ENCODE data around the gene AK2.
"Not testable (repeated sequence)": the region's sequence is repeated elsewhere in the genome, so short reads cannot be mapped to it uniquely, and the experiment has no call there.

The AK2 gene

GRCh38 chr1:32997381-32997891 is 39.2 kb downstream of the AK2 start:
- DNase-seq: no peak

DNA sequence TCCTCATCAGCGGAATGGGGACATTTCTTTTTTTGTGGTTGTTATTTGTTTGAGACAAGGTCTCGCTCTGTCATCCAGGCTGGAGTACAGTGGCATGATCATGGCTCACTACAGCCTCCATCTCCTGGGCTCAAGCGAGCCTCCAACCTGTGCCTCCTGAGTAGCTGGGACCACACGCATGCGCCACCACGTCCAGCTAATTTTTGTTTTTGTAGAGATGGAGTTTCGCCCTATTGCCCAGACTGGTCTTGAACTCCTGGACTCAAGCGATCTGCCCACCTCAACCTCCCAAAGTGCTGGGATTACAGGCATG is 43.4 kb downstream of the AK2 start:
- not testable (repeated sequence) for DNase-seq

DNA sequence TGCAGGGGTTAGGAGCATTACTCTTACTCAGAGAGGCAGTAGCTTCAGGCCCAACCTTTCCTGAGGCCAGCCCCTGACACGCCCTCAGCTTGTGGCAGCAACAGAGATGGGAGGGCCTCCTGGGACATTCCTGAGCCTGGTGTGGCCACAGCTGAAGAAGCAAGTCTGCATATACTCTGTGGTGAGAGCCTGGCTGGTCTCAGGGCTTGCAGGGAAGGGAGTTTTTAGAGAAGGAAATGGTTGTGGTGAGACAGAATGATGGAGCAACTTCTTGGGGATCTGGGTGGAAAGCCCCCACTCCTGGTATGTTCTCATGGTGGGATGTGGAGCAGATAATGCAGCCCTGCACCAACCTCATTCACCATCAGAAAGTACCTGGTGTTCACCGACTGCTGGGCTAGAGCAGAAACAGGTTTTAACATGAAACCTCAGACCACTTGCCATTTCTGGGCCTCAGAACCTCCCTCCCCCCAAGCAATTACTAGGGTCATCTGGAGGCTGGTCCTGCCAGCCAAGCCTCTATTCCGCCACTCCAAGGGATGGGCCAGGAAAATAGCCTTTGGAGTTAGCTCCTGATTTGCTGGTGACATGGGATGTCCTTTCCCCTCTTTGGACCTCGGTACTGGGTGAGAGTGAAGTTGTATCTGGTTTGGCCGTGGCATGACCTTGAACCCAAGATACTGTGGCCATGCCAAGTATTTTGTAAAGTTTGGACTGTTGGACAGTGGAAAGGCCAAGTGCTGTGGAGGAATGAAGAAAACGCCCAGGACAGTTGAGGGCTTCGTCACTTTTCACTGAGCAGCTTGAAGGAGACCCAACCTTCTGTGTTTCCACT is 44.0 kb downstream of the AK2 start:
- DNase-seq: peak; percentile 83

GRCh38 chr1:32991819-32992488 is 44.7 kb downstream of the AK2 start:
- no peak for DNase-seq

DNA sequence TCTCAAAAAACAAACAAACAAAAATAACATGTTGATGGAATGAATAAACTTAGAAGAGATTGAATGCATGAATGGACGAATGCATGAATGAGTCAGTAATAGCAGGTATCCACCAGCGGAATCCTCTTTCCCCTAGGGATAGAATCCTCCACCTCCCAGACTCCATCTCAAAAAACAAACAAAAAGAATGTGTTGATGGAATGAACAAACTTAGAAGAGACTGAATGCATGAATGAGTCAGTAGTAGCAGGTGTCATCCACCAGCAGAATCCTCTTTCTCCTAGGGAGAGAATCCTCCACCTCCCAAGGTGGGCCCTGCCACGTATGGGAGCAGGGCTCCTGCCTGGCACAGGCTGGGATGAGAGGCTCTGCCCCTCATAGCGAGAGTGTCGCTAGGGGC is 45.3 kb downstream of the AK2 start:
- DNase-seq: no peak

DNA sequence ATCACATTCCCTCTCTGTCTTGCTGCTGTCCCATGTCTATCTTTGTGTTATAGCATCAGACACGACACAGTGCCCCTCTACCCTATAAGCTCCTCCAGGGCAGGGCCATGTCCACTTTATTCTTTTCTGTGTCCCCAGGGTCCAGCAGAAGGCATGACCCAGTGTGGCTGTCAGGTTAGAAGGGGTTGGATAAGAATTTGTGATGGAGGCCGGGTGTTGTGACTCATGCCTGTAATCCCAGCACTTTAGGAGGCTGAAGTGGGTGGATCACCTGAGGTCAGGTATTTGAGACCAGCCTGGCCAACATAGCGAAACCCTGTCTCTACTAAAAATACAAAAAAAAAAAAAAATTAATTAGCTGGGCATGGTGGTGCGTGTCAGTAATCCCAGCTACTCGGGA is 45.8 kb downstream of the AK2 start:
- no peak for DNase-seq

GRCh38 chr1:32989160-32990050 is 47.3 kb downstream of the AK2 start:
- DNase-seq: peak; percentile 64

DNA sequence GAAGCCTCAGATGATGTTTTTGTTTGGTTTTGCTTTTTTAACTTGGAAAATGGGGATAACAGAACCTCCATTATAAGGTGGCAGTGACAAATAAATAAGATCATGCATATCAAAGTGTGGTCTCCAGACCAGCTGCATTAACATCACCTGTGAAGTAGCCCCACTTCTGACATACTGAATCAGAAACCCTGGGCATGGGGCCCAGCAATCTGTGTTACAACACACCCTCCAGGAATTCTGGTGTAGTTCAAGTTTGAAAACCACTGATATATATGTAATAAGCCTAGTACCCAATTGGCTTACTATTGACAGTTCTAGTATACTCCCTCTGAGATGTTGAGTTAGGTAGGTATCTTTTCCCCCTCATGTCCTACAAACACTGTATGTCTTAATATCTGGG is 48.0 kb downstream of the AK2 start:
- DNase-seq: no peak

DNA sequence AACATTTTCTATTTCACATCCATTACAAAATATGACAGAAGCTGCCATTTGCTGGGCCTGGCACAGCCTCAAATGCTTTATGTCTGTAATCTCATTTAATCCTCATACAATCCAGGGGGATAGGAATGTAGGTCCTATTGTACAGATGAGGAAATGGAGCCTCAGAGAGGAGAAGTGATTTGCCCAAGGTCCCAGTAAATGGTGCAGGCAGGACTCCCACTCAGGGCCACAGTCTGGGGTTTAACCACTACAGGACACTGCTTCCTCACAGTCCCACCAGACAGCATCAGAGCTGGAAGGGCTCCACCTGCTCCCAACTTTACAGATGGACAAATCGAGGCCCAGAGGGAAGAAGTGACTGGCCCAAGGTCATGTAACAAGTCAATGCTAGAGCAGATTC is 51.5 kb downstream of the AK2 start:
- no peak for DNase-seq

- DNase-seq: no peak
Measured at GRCh38 chr1:32984455-32985171, 52.1 kb downstream of the AK2 start.

DNA sequence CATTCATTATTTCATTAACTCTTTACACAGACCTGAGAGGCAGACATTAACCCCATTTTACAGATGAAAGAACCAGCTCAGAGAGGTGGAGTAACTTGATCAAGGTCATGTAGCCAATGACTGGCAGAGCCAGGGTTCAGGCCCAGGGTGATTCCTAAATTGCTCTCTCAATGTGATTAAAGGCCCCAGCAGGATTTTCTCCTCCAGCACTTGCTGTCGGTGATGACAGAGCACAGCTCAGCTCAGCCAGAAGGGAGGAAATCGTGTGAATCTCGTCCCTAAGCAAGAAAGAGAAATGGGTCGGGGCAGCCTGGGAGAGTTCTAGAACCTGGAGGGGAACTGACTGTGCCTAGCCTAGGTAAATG is 52.6 kb downstream of the AK2 start:
- no peak for DNase-seq

- DNase-seq: no peak
Measured at GRCh38 chr1:32983020-32983419, 53.7 kb downstream of the AK2 start.

GRCh38 chr1:32981003-32981901 is 55.4 kb downstream of the AK2 start:
- peak; percentile 44 for DNase-seq

- no peak for DNase-seq
Measured at GRCh38 chr1:32980080-32980479, 56.6 kb downstream of the AK2 start.

GRCh38 chr1:32978854-32979253 is 57.8 kb downstream of the AK2 start:
- DNase-seq: no peak

- no peak for DNase-seq
Measured at GRCh38 chr1:32977546-32978087, 59.1 kb downstream of the AK2 start.

GRCh38 chr1:32975055-32975454 is 61.6 kb downstream of the AK2 start:
- not testable (repeated sequence) for DNase-seq

GRCh38 chr1:32973458-32973857 is 63.2 kb downstream of the AK2 start:
- not testable (repeated sequence) for DNase-seq

GRCh38 chr1:32972814-32973428 is 63.8 kb downstream of the AK2 start:
- peak; percentile 77 for DNase-seq

DNA sequence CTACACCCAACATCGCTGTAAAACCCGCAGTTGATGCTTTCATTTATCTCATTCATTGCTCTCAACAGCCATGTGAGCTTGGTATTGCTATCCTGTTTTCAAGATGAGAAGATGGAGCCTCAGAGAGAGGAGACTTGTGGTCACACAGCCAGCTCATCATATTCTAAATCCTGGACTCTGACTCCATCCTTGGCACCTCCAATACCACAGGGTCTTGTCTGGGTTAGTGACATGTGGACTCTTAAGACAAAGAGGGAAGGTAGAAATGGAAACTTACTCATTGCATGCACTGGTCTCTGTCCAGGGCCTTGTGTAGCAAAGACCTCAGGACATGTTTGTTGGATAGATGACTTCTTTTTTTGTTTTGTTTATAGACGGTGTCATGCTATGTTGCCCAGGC is 65.1 kb downstream of the AK2 start:
- DNase-seq: no peak

DNA sequence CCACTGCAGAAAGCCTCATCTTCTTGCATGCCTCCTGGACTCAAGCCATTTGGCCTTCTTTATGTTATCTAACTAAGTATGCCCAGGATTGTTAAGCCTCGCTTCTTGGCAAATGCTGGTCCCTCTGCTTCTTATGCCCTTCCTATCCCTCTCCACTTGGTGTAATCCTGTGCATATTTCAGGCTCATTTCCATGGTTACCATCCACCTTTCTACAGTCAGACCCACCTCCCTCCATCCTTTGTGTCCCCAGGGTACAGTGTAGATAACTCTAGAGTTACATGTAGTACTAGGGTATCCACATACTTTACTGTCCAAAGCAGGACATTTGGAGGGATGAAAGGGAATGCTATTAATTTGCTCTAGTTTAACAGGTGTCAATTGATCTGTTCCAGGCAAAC is 65.5 kb downstream of the AK2 start:
- DNase-seq: no peak
